H1 (cell line): Measurements from ENCODE around the gene REC8. TPM values are rescaled to one million over a fixed set of nuclear protein-coding genes. Genes with fewer than 3 reads are reported as not detected.

Experiments used
- CTCF ChIA-PET: fragments of 300-600 bp; sonication (Branson Sonifier 250); formaldehyde crosslinking; loops from one replicate; lab custom pipeline; 2021; ENCODE audit not compliant: partially characterized antibody; lab: Charles Lee
- POLR2A ChIA-PET: fragments of 300-600 bp; sonication (Branson Sonifier 250); formaldehyde crosslinking; loops from one replicate; lab custom pipeline; 2021; ENCODE audit warnings: inconsistent platforms; ENCODE audit not compliant: partially characterized antibody; lab: Charles Lee
- DNase-seq, 2 experiments: peaks; one replicate each; pipeline versions ENCODE4 v3.0.0 to v3.0.0-alpha.2; 2010 to 2022; ENCODE audit warnings: low spot score in 2 of 2, low read depth in 1 of 2, mixed read lengths in 1 of 2
- FAIRE-seq: peaks from 2 replicates; lab custom pipeline; 2011; peaks lifted over from hg19 to GRCh38; lab: Jason Lieb, UNC
- H2AFZ ChIP-seq: 2 replicates; pipeline ENCODE4 v1.8.1; 2012; ENCODE audit warnings: low read length, inconsistent platforms
- H2AK5ac ChIP-seq: 2 replicates; pipeline ENCODE4 v1.6.1; 2013; ENCODE audit warnings: low read depth, low read length
- H2BK120ac ChIP-seq: replicated peaks from 2 replicates; pipeline ENCODE3; 2013; ENCODE audit warnings: low read depth, low read length, inconsistent platforms
- H2BK12ac ChIP-seq: 2 replicates; pipeline ENCODE4 v1.6.1; 2013; ENCODE audit warnings: low read depth, low read length
- H2BK15ac ChIP-seq: 2 replicates; pipeline ENCODE4 v1.6.1; 2013; ENCODE audit warnings: low read length
- H2BK20ac ChIP-seq: 2 replicates; pipeline ENCODE4 v1.6.1; 2013; ENCODE audit warnings: low read length
- H2BK5ac ChIP-seq: 2 replicates; pipeline ENCODE4 v1.6.1; 2013; ENCODE audit warnings: low read depth, low read length
- H3K14ac ChIP-seq: 2 replicates; pipeline ENCODE4 v1.6.1; 2013; ENCODE audit warnings: inconsistent platforms; ENCODE audit not compliant: insufficient read length
- H3K18ac ChIP-seq: 2 replicates; pipeline ENCODE4 v1.6.1; 2013; ENCODE audit warnings: low read length; ENCODE audit errors: extremely low read depth
- H3K23ac ChIP-seq: 2 replicates; pipeline ENCODE4 v1.6.1; 2013; ENCODE audit warnings: inconsistent platforms; ENCODE audit not compliant: insufficient read length
- H3K23me2 ChIP-seq: 2 replicates; pipeline ENCODE4 v1.6.1; 2013; ENCODE audit warnings: low read depth, low read length
- H3K27ac ChIP-seq: 2 replicates; pipeline ENCODE4 v1.6.1; 2011; ENCODE audit warnings: low read depth, low read length, inconsistent platforms
- H3K27me3 ChIP-seq, 4 experiments: replicated peaks in 1 of 4; 1 replicate in 1 of 4; 2 replicates in 3 of 4; pipeline versions ENCODE4 v1.6.1 to v1.8.1; 2011 to 2013; ENCODE audit warnings: low read length in 3 of 4, mild to moderate bottlenecking in 3 of 4, inconsistent platforms in 2 of 4, mixed read lengths in 2 of 4, moderate library complexity in 1 of 4; ENCODE audit not compliant: control insufficient read depth in 3 of 4, insufficient read depth in 3 of 4; ENCODE audit errors: extremely low read depth in 1 of 4
- H3K36me3 ChIP-seq, 4 experiments: 2 replicates each; pipeline versions ENCODE4 v1.6.1 to v1.8.1; 2011 to 2013; ENCODE audit warnings: mild to moderate bottlenecking in 4 of 4, low read length in 3 of 4, moderate library complexity in 2 of 4, control low read depth in 1 of 4, inconsistent platforms in 1 of 4; ENCODE audit not compliant: insufficient read depth in 4 of 4, control insufficient read depth in 2 of 4
- H3K4ac ChIP-seq: replicated peaks from 2 replicates; pipeline ENCODE3; 2013; ENCODE audit warnings: low read length, low read depth, mixed read lengths, inconsistent platforms; ENCODE audit not compliant: insufficient read length
- H3K4me1 ChIP-seq, 4 experiments: replicated peaks in 1 of 4; 1 replicate in 1 of 4; 2 replicates in 3 of 4; pipeline versions ENCODE4 v1.6.1 to v1.8.1; 2011 to 2013; ENCODE audit warnings: low read length in 3 of 4, inconsistent platforms in 2 of 4, mixed read lengths in 1 of 4; ENCODE audit not compliant: insufficient read depth in 4 of 4, control insufficient read depth in 3 of 4
- H3K4me2 ChIP-seq, 2 experiments: 2 replicates each; pipeline versions ENCODE4 v1.6.1 to v1.8.1; 2011 to 2013; ENCODE audit warnings: low read depth in 2 of 2, low read length in 2 of 2, control low read depth in 1 of 2, inconsistent platforms in 1 of 2, mild to moderate bottlenecking in 1 of 2; ENCODE audit not compliant: insufficient read depth in 1 of 2
- H3K4me3 ChIP-seq, 4 experiments: fragments of 200-600, 300-600 bp in 1 of 4; sonication (generic), shearing (Covaris generic), sonication (Bioruptor Twin) in 1 of 4; 2 replicates each; pipeline versions ENCODE4 v1.5.1 to v1.8.1; 2011 to 2016; ENCODE audit warnings: low read length in 4 of 4, low read depth in 3 of 4, control low read depth in 2 of 4, inconsistent platforms in 2 of 4, mild to moderate bottlenecking in 2 of 4, mixed read lengths in 1 of 4, moderate library complexity in 1 of 4; ENCODE audit not compliant: insufficient read depth in 2 of 4; ENCODE audit errors: extremely low read depth in 1 of 4
- H3K56ac ChIP-seq: replicated peaks from 2 replicates; pipeline ENCODE3; 2013; ENCODE audit warnings: low read depth, mild to moderate bottlenecking, mixed read lengths, low read length, inconsistent platforms; ENCODE audit not compliant: insufficient read length
- H3K79me1 ChIP-seq: 2 replicates; pipeline ENCODE4 v1.6.1; 2013; ENCODE audit warnings: low read depth, low read length, control low read depth
- H3K79me2 ChIP-seq, 2 experiments: 2 replicates each; pipeline versions ENCODE4 v1.6.1 to v1.8.1; 2012 to 2013; ENCODE audit warnings: low read length in 2 of 2, mild to moderate bottlenecking in 2 of 2, inconsistent platforms in 1 of 2; ENCODE audit not compliant: insufficient read depth in 2 of 2, control insufficient read depth in 1 of 2
- H3K9ac ChIP-seq, 4 experiments: replicated peaks in 1 of 4; 1 replicate in 1 of 4; 2 replicates in 3 of 4; pipeline versions ENCODE4 v1.6.1 to v1.8.1; 2011 to 2013; ENCODE audit warnings: low read depth in 3 of 4, low read length in 3 of 4, control low read depth in 2 of 4, mild to moderate bottlenecking in 2 of 4, moderate library complexity in 2 of 4, inconsistent platforms in 1 of 4; ENCODE audit errors: extremely low read depth in 1 of 4
- H3K9me3 ChIP-seq, 2 experiments: 2 replicates each; pipeline versions ENCODE4 v1.6.1 to v1.8.1; 2012 to 2013; ENCODE audit warnings: mild to moderate bottlenecking in 2 of 2, moderate library complexity in 2 of 2, control low read depth in 1 of 2, inconsistent platforms in 1 of 2, low read depth in 1 of 2, low read length in 1 of 2, mixed read lengths in 1 of 2; ENCODE audit not compliant: insufficient read depth in 2 of 2
- H4K20me1 ChIP-seq, 2 experiments: replicated peaks in 1 of 2; 2 replicates each; pipeline versions ENCODE3 to v1.8.1; 2011 to 2013; ENCODE audit warnings: inconsistent platforms in 2 of 2, low read length in 2 of 2, mild to moderate bottlenecking in 1 of 2; ENCODE audit not compliant: insufficient read depth in 2 of 2, control insufficient read depth in 1 of 2
- H4K5ac ChIP-seq: 2 replicates; pipeline ENCODE4 v1.6.1; 2013; ENCODE audit warnings: low read length, low read depth, mixed read lengths, inconsistent platforms; ENCODE audit not compliant: insufficient read length
- H4K8ac ChIP-seq: 2 replicates; pipeline ENCODE4 v1.8.0; 2013; ENCODE audit warnings: mild to moderate bottlenecking, moderate library complexity, low read length, inconsistent platforms; ENCODE audit not compliant: insufficient read depth; ENCODE audit errors: extremely low read depth
- H4K91ac ChIP-seq: replicated peaks from 2 replicates; pipeline ENCODE3; 2013; ENCODE audit warnings: low read length, mixed read lengths, inconsistent platforms; ENCODE audit not compliant: insufficient read length
- GTF2F1 ChIP-seq: IDR thresholded peaks from 2 replicates; pipeline ENCODE4 v1.6.1; 2012; ENCODE audit warnings: low read depth, low read length, improper control_type of control experiment, borderline replicate concordance
- PHF8 ChIP-seq: fragments of 200-600 bp; sonication (generic); conservative IDR thresholded peaks from 2 replicates; pipeline ENCODE4 v1.7.1; 2012; ENCODE audit warnings: low read depth, mild to moderate bottlenecking, inconsistent platforms, low read length, moderate library complexity
- POLR2AphosphoS5 ChIP-seq: IDR thresholded peaks from 2 replicates; pipeline ENCODE4 v1.6.1; 2011; ENCODE audit warnings: low read depth, low read length
- WGBS, 2 experiments: shearing (Covaris generic) in 1 of 2; methylation state at CpG; one replicate each; pipeline versions ENCODE4 v1.1.6 to v1.1.7; 2013 to 2015; ENCODE audit warnings: low lambda C conversion rate in 2 of 2, mixed read lengths in 2 of 2, inconsistent platforms in 1 of 2, low coverage in 1 of 2, missing lambda C conversion rate in 1 of 2; ENCODE audit not compliant: insufficient replicate concordance in 2 of 2, insufficient coverage in 1 of 2, insufficient read length in 1 of 2; ENCODE audit errors: extremely low coverage in 1 of 2, missing lambda C conversion rate in 1 of 2; 5-methylcytosine and 5-hydroxymethylcytosine counted together
- polyA plus RNA-seq, 7 experiments: library from polyadenylated mRNA; depleted of rRNA in 3 of 7; stranded (reverse) in 5 of 7; unstranded in 2 of 7; fragments of >200 nt in 5 of 7; fragments of 200-250 nt in 2 of 7; gene quantifications; 1 replicate in 5 of 7; 2 replicates in 1 of 7; 4 replicates in 1 of 7; pipeline versions ENCODE4 v1.2.1 to v1.2.3, GENCODE V29; 2011 to 2013; ENCODE audit warnings: missing spikeins in 2 of 7, mixed read lengths in 2 of 7
- total RNA-seq: library from RNA; stranded (reverse); fragmentation: NEBNext Ultra II Directional; extraction: Animal tissue kit (Norgen Biotek cat#: 25700); gene quantifications from 2 replicates; pipeline ENCODE4 v1.2.1, GENCODE V29; 2021

The REC8 gene
- total and polyA plus RNA-seq, 2 of the 8 experiments (the other 6 are each of a cell fraction or from before 2014, with no cell fraction given): 9.8 to 28.5 TPM

- Histone ChIP-seq H3K56ac (no peak overlapping the region), H3K4me2 (peak overlapping the region in 1 of 2 experiments; percentile 79; a peak in 2 of 4 replicates), H2BK5ac (no peak overlapping the region), H3K4me1 (peaks cover 0 to 9% (median 3%) of the 10 kb centered on the region in 4 experiments; a peak in 3 of 7 replicates), H3K36me3 (peaks cover 4 to 17% (median 10%) of the 10 kb centered on the region in 4 experiments; a peak in 6 of 8 replicates), H2AK5ac (no peak overlapping the region), H3K14ac (no peak overlapping the region), H3K27ac (no peak overlapping the region), H3K4ac (no peak overlapping the region), H2BK120ac (no peak overlapping the region), H2BK15ac (no peak overlapping the region), H3K23me2 (peaks cover 5% of the 10 kb centered on the region; the same call in 1 of the 2 replicates), H3K23ac (no peak overlapping the region), H3K9ac (no peak overlapping the region), H2AFZ (no peak overlapping the region), H2BK12ac (no peak overlapping the region), H3K79me1 (peaks cover 3% of the 10 kb centered on the region; the same call in 1 of the 2 replicates), H3K4me3 (peak overlapping the region in 1 of 4 experiments; percentile 88; a peak in 1 of 8 replicates), H3K9me3 (peaks cover 6 to 7% of the 10 kb centered on the region in 2 experiments), H4K91ac (no peak overlapping the region), H4K8ac (no peak overlapping the region), H2BK20ac (no peak overlapping the region), H4K5ac (no peak overlapping the region), H4K20me1 (no peaks in the 10 kb centered on the region), H3K27me3 (no peaks in the 10 kb centered on the region), H3K18ac (no peak overlapping the region), H3K79me2 (peaks cover 0 to 3% of the 10 kb centered on the region in 2 experiments; a peak in 2 of 4 replicates)
- DNase-seq (no peak), FAIRE-seq (no peak)
- POLR2A ChIA-PET: interaction anchor here (0.6 to 4.7 kb wide), 4 partner anchors 8 to 61 kb away, joined by 3 to 119 read pairs (median 31); partner anchors contain the start of genes CHMP4A, IPO4, MDP1 and PSME1
- 89% methylated on average over 1 of the region's 2 CpGs; no CpG with 5 or more reads in 1 of the 2 experiments for WGBS, 2 experiments
- CTCF ChIA-PET: no interaction called here
- TF ChIP-seq GTF2F1 (no peak), PHF8 (no peak), POLR2AphosphoS5 (no peak)
Observed at GRCh38 chr14:24197056-24197450, 25.2 kb downstream of the REC8 start.
